Endothelial cell of umbilical vein (primary cell): ENCODE data around the gene VTA1. TPM values are rescaled to one million over a fixed set of nuclear protein-coding genes. Genes with fewer than 3 reads are reported as not detected.

Source experiments
- BruUV-seq: library from RNA; stranded (reverse); fragments of 400-500 nt; replicated peaks from 2 replicates; lab custom pipeline; 2021; lab: Mats Ljungman, UMichigan
- CTCF ChIA-PET: fragments of 300-600, 350-600 bp; sonication (Branson Sonifier 250); formaldehyde crosslinking; loops from one replicate; lab custom pipeline; 2021; ENCODE audit warnings: antibody characterized with exemption, inconsistent platforms; lab: Charles Lee
- POLR2A ChIA-PET: fragments of 300-600, 350-600 bp; sonication (Branson Sonifier 250); formaldehyde crosslinking; loops from one replicate; lab custom pipeline; 2021; ENCODE audit warnings: antibody characterized with exemption, inconsistent platforms; lab: Charles Lee
- DNase-seq: peaks from one replicate; pipeline ENCODE4 v3.0.0-alpha.2; 2011; ENCODE audit warnings: low read depth, low spot score
- FAIRE-seq: peaks from 2 replicates; lab custom pipeline; 2011; peaks lifted over from hg19 to GRCh38; lab: Jason Lieb, UNC
- H2AFZ ChIP-seq: 2 replicates; pipeline ENCODE4 v1.6.0; 2012; ENCODE audit warnings: low read depth, low read length, control low read depth, inconsistent platforms
- H3K27ac ChIP-seq: 2 replicates; pipeline ENCODE4 v1.5.1; 2011; ENCODE audit warnings: low read depth, mild to moderate bottlenecking, control low read depth, low read length, moderate library complexity; ENCODE audit not compliant: insufficient read depth
- H3K27me3 ChIP-seq, 2 experiments: 2 replicates each; pipeline versions ENCODE4 v1.6.0 to v1.6.1; 2011; ENCODE audit warnings: low read length in 2 of 2, mixed read lengths in 1 of 2; ENCODE audit not compliant: control insufficient read depth in 2 of 2, insufficient read depth in 2 of 2
- H3K36me3 ChIP-seq, 2 experiments: 2 replicates in 1 of 2; 3 replicates in 1 of 2; pipeline ENCODE4 v1.5.1; 2011; ENCODE audit warnings: low read length in 2 of 2, mild to moderate bottlenecking in 1 of 2, moderate library complexity in 1 of 2; ENCODE audit not compliant: control insufficient read depth in 2 of 2, insufficient read depth in 2 of 2; ENCODE audit errors: extremely low read depth in 1 of 2
- H3K4me1 ChIP-seq: 3 replicates; pipeline ENCODE4 v1.5.1; 2011; ENCODE audit warnings: mild to moderate bottlenecking, low read length; ENCODE audit not compliant: control insufficient read depth, insufficient read depth; ENCODE audit errors: extremely low read depth
- H3K4me2 ChIP-seq: 2 replicates; pipeline ENCODE4 v1.6.1; 2011; ENCODE audit warnings: low read length, control low read depth, mixed read lengths; ENCODE audit not compliant: insufficient read depth
- H3K4me3 ChIP-seq, 3 experiments: fragments of 200-600 bp in 1 of 3; sonication (generic), shearing (Covaris generic) in 1 of 3; replicated peaks in 1 of 3; 2 replicates each; pipeline ENCODE4 v1.5.1; 2011 to 2016; ENCODE audit warnings: control low read depth in 3 of 3, low read length in 3 of 3, mild to moderate bottlenecking in 2 of 3, inconsistent platforms in 1 of 3, low read depth in 1 of 3, moderate library complexity in 1 of 3; ENCODE audit not compliant: insufficient read depth in 1 of 3
- H3K79me2 ChIP-seq: 2 replicates; pipeline ENCODE4 v1.6.0; 2012; ENCODE audit warnings: low read length, inconsistent platforms; ENCODE audit not compliant: control insufficient read depth, insufficient read depth
- H3K9ac ChIP-seq: replicated peaks from 2 replicates; pipeline ENCODE3; 2011; ENCODE audit warnings: low read length, control low read depth; ENCODE audit not compliant: insufficient read depth; ENCODE audit errors: extremely low read depth
- H3K9me1 ChIP-seq: replicated peaks from 3 replicates; pipeline ENCODE4 v1.6.0; 2011; ENCODE audit warnings: mild to moderate bottlenecking, low read length; ENCODE audit not compliant: control insufficient read depth, insufficient read depth; ENCODE audit errors: extremely low read depth
- H3K9me3 ChIP-seq: replicated peaks from 2 replicates; pipeline ENCODE4 v1.5.1; 2012; ENCODE audit warnings: low read length, inconsistent platforms; ENCODE audit not compliant: control insufficient read depth, insufficient read depth
- H4K20me1 ChIP-seq: replicated peaks from 2 replicates; pipeline ENCODE3; 2011; ENCODE audit warnings: mild to moderate bottlenecking, low read length; ENCODE audit not compliant: control insufficient read depth, insufficient read depth; ENCODE audit errors: extremely low read depth
- EZH2 ChIP-seq: IDR thresholded peaks from 2 replicates; pipeline ENCODE4 v1.6.1; 2012; ENCODE audit warnings: borderline replicate concordance, low read depth, mild to moderate bottlenecking, moderate library complexity, low read length, inconsistent platforms; ENCODE audit not compliant: severe bottlenecking
- FOS ChIP-seq: IDR thresholded peaks from 2 replicates; pipeline ENCODE4 v1.6.1; 2011; ENCODE audit warnings: mild to moderate bottlenecking, low read length, moderate library complexity, borderline replicate concordance; ENCODE audit not compliant: insufficient read depth
- GATA2 ChIP-seq: IDR thresholded peaks from 2 replicates; pipeline ENCODE4 v1.7.0; 2011; ENCODE audit warnings: low read depth, mild to moderate bottlenecking, moderate library complexity, mixed read lengths, low read length; ENCODE audit not compliant: insufficient read length, insufficient read depth
- JUN ChIP-seq: IDR thresholded peaks from 2 replicates; pipeline ENCODE4 v1.6.1; 2011; ENCODE audit warnings: borderline replicate concordance, low read depth; ENCODE audit not compliant: insufficient read length, insufficient read depth
- MYC ChIP-seq: IDR thresholded peaks from one replicate; pipeline ENCODE4 v1.6.1; 2011; ENCODE audit warnings: mild to moderate bottlenecking, low read depth, low read length
- POLR2A ChIP-seq: IDR thresholded peaks from 2 replicates; pipeline ENCODE4 v1.6.1; 2012; ENCODE audit warnings: low read depth, mild to moderate bottlenecking, control low read depth, low read length
- POLR2AphosphoS5 ChIP-seq: IDR thresholded peaks from 2 replicates; pipeline ENCODE4 v1.6.1; 2012; ENCODE audit warnings: low read depth, mild to moderate bottlenecking, control low read depth, low read length, moderate library complexity; ENCODE audit not compliant: insufficient read depth
- dilution Hi-C: fragments of 300-500 bp; cut with MboI; formaldehyde crosslinking; loops from one replicate; pipeline ENCODE4 v1.15.0; 2019; ENCODE audit warnings: low sequenced_read_pairs; ENCODE audit not compliant: extremely low pct_ligation_motif_present
- intact Hi-C: fragments of 100-400 bp; cut with micrococcal nuclease; formaldehyde crosslinking; loops from one replicate; pipeline ENCODE4 v1.10.0; 2022
- polyA plus RNA-seq, 4 experiments: library from polyadenylated mRNA; depleted of rRNA in 3 of 4; stranded (reverse) in 3 of 4; unstranded in 1 of 4; fragments of >200 nt; gene quantifications; 2 replicates each; pipeline versions ENCODE4 v1.2.1 to v1.2.3, GENCODE V29; 2011 to 2012; ENCODE audit warnings: missing spikeins in 1 of 4
- total RNA-seq: library from RNA; stranded (reverse); gene quantifications from 2 replicates; pipeline ENCODE4 v1.2.3, GENCODE V29; 2021
- TF ChIP-seq, protein P1 (sequence below), 2 donors: IDR thresholded peaks; 1 replicate in 1 of 2; 2 replicates in 1 of 2; pipeline ENCODE4 v1.5.1; 2011; ENCODE audit warnings: low read length in 2 of 2, mild to moderate bottlenecking in 2 of 2, moderate library complexity in 2 of 2, control low read depth in 1 of 2, inconsistent platforms in 1 of 2, low read depth in 1 of 2; ENCODE audit not compliant: insufficient read depth in 1 of 2; ENCODE audit errors: extremely low read depth in 1 of 2
- TF ChIP-seq, protein P2 (sequence below): IDR thresholded peaks from 2 replicates; pipeline ENCODE4 v1.6.1; 2011; ENCODE audit not compliant: insufficient read depth, insufficient read length

VTA1 gene
- total and polyA plus RNA-seq, 2 donors (not counting 3 experiments of a cell fraction or from before 2014, with no cell fraction given) = 39.0 to 40.9 TPM

DNA sequence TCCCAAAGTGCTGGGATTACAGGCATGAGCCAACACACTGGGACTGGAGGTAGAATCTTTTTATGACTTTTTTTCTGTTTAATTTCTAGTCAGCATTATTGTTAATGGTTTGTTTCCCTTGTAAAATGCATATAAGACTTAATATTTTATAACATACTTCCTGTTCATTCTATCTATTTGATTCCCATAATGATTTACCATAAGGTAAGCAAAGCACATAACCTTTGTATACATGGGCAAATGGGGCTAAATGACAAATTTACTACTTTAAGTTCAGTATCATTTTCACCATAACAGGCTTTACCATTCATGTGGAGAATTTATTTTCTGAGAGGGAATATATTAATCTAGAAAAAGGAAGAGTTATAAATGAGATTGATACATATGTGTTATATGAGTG is 24.3 kb downstream of the VTA1 start:
- intact Hi-C loops = no loop called here
- dilution Hi-C loops = no loop called here
- Histone ChIP-seq H3K9ac (no peak overlapping the region), H3K36me3 (peaks cover 3% of the 10 kb centered on the region in 2 experiments), H3K9me3 (no peaks in the 10 kb centered on the region), H3K27me3 (no peaks in the 10 kb centered on the region), H3K4me2 (no peak overlapping the region), H4K20me1 (no peaks in the 10 kb centered on the region), H3K4me1 (peaks cover 14% of the 10 kb centered on the region), H3K9me1 (peaks cover 3% of the 10 kb centered on the region), H3K4me3 (no peak overlapping the region), H3K79me2 (peaks cover 5% of the 10 kb centered on the region), H2AFZ (no peak overlapping the region), H3K27ac (no peak overlapping the region)
- BruUV-seq = no TSS peak
- FAIRE-seq = no peak
- CTCF ChIA-PET = interaction anchor here (1.0 to 2.6 kb wide), 4 partner anchors 15 to 37 kb away, joined by 3 to 9 read pairs (median 4); no protein-coding TSS in a partner anchor
- POLR2A ChIA-PET = interaction anchor here (0.7 kb wide), 1 partner anchor 108 kb away, joined by 3 read pairs; no protein-coding TSS in a partner anchor
- TF ChIP-seq POLR2AphosphoS5 (no peak), POLR2A (no peak), MYC (no peak), GATA2 (no peak), JUN (no peak), FOS (no peak), EZH2 (no peak)
- TF ChIP-seq, protein P1, sequence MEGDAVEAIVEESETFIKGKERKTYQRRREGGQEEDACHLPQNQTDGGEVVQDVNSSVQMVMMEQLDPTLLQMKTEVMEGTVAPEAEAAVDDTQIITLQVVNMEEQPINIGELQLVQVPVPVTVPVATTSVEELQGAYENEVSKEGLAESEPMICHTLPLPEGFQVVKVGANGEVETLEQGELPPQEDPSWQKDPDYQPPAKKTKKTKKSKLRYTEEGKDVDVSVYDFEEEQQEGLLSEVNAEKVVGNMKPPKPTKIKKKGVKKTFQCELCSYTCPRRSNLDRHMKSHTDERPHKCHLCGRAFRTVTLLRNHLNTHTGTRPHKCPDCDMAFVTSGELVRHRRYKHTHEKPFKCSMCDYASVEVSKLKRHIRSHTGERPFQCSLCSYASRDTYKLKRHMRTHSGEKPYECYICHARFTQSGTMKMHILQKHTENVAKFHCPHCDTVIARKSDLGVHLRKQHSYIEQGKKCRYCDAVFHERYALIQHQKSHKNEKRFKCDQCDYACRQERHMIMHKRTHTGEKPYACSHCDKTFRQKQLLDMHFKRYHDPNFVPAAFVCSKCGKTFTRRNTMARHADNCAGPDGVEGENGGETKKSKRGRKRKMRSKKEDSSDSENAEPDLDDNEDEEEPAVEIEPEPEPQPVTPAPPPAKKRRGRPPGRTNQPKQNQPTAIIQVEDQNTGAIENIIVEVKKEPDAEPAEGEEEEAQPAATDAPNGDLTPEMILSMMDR (IDR thresholded peaks at IDR 0.05; ENCODE audit: extremely low read depth in 1 of 2, insufficient read depth in 1 of 2, low read depth in 1 of 2, low read length in 2 of 2) = no peak
- TF ChIP-seq, protein P2, sequence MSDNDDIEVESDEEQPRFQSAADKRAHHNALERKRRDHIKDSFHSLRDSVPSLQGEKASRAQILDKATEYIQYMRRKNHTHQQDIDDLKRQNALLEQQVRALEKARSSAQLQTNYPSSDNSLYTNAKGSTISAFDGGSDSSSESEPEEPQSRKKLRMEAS = no peak
- DNase-seq = no peak
